CD1c-positive myeloid dendritic cell (primary cell): Measurements from ENCODE around the gene FNDC3B.
A peak's percentile ranks its signal among the peaks of the same experiment; 100 is the strongest.

ENCODE experiments used
- DNase-seq: peaks from one replicate; pipeline ENCODE4 v3.0.0-alpha.2; 2016; ENCODE audit errors: extremely low spot score

Gene FNDC3B

GRCh38 chr3:172166890-172167289 is 127.5 kb downstream of the FNDC3B start:
- no peak for DNase-seq

GRCh38 chr3:172167892-172168648 is 128.7 kb downstream of the FNDC3B start:
- no peak for DNase-seq

DNA sequence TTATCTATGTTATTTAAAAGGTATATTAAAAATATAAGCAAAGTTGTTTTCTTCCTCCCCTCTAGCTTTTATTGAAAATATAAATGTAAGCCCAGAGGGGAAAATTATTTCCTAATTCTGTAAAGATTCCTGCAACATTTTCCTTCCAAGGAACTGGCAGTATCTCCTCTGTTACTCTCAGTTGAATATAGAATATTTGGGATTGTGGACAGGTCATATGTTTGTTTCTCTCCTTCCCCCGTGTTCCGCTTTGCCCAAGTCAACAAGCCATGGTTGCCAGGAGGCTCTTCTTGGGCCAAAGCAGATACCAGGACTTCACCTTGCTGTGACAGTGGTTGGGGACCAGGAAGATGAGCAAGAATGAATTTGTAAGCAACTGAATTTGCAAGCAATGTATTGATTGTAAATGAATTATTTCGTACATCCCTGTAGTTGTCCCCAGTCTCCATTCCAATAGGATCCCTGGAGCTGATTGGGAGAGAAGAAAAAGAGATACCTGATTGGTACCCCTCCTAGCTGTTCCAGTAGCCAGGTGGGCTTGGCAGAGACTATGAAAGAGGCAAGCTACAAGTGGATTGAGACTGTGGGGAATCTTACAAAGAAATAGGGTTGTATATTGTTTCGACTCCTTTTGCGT is 130.8 kb downstream of the FNDC3B start:
- no peak for DNase-seq

DNA sequence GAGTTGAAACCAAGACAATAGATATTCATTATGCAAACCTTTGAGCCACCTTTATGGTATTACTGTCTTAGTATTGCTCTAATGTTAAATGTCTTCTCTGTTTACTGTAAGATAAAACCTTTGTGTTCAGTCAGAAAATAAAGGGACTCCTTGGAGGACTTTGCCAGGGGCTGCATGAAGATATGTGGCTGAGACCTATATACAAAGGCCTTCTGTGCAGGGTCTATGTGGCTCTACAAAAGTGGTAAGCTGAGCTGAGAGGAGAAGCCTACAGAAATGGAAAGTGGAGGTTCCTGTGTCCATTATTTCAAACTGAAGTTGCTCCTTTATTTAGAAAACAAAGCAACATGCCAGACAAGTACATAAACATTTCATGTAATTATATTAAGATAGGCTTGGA is 131.5 kb downstream of the FNDC3B start:
- DNase-seq, result no peak

DNA sequence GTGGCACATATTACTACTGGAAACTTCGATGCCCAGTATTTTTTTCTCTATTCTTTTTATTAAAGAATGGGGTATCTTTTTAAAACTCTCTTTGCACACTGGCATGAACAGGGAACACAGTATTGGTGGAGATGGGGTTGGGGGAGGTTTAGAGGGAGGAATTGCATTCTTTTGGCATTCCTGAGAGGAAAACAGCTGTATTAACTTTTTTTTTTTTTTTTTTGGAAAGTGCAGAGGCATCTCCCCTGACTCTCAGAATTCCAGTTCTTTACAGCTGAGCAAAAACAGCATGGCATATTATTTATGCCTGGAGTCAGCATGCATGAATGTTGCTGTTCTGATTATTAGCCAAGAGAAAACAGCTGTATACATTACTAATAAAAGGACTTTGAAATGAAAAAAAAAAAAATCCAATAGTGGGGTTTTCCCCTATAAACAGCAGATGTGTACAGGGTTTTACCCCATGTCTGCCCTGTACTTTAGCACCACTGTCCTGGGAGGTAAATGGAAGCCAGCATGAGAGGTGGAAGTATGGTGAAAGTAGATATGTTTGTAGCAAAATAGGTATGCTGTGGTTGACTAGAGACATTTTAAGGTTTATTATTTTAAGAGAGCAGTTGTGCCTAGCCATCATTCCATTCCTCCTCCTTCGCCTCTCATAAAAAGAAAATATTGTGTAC is 132.2 kb downstream of the FNDC3B start:
- no peak for DNase-seq

GRCh38 chr3:172173316-172174254 is 134.2 kb downstream of the FNDC3B start:
- DNase-seq, result no peak

- DNase-seq, result no peak
These were observed 135.3 kb downstream of the FNDC3B start for GRCh38 chr3:172174513-172175253.

- DNase-seq, result no peak
These were observed 135.8 kb downstream of the FNDC3B start for GRCh38 chr3:172175254-172175599.

DNA sequence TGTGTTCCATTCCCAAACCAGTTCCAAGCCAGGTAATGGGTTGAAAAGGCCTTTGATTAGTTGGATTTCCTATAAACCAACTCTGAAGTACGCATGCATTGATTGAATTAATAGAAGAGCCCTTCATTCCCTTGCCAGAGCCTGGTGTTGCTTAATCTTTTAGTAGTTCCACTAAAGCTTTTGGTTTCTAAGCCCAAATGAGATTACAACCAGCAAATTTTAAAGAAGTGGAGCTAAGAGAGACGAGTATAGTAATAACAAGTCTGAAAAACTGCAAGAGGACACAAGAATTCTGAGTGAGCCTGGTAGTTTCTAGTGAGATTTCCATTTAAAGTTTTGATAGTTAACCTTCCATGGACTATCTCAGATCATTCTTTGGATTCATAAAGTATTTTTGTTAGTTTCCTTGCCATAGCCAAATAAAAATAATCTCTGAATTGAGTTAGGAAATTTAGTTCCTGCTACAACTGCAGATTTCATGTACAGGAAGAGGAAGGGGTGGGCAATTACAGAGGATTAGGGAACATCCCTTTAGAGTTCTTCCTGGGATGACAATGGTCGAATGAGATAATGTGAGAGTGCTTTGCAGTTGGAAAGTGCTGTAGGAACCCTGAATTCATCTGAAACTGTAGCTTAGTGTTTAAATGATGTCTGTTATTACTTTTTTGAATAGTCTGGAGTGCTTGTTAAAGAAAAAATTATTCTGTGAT is 136.8 kb downstream of the FNDC3B start:
- DNase-seq, result peak; percentile 61

GRCh38 chr3:172177046-172177445 is 137.7 kb downstream of the FNDC3B start:
- no peak for DNase-seq

DNA sequence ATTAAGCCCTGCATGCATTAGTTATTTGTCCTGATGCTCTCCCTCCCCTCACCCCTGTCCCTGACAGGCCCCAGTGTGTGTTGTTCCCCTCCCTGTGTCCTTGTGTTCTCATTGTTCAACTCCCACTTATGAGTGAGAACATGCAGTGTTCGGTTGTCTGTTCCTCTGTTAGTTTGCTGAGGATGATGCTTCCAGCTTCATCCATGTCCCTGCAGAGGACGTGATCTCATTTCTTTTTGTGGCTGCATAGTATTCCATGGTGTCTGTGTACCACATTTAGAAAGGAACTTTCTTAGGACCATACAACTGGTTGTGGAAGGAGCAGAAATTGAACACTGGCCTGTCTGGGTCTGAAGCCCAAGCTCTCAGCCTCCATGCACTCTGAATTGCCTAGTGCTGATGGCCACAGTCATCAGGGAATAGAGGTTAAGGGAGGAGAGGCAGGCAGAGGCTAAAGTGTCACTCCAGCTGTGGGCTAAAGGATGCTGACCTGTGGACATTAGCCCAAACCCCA is 138.5 kb downstream of the FNDC3B start:
- no peak for DNase-seq

GRCh38 chr3:172179680-172180399 is 140.5 kb downstream of the FNDC3B start:
- DNase-seq, result no peak

DNA sequence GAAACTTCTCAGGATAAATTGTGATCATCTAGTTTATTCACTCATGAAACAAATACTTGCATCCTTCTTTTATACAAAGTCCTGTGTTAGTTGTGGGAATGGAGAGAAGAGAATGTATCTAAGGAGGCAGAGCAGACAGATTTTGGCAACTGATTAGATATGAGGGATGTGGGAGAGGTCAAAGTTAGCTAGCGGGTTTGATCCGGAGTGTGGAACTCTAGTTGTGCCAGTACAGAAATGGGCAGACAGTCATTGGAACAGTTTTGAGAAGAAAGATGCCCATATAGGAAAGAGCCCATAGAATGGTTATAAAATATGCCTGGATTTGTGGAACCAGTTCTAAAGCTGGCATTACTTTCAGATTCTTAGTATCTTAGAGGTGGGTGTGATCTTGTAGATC is 141.1 kb downstream of the FNDC3B start:
- DNase-seq, result no peak

DNA sequence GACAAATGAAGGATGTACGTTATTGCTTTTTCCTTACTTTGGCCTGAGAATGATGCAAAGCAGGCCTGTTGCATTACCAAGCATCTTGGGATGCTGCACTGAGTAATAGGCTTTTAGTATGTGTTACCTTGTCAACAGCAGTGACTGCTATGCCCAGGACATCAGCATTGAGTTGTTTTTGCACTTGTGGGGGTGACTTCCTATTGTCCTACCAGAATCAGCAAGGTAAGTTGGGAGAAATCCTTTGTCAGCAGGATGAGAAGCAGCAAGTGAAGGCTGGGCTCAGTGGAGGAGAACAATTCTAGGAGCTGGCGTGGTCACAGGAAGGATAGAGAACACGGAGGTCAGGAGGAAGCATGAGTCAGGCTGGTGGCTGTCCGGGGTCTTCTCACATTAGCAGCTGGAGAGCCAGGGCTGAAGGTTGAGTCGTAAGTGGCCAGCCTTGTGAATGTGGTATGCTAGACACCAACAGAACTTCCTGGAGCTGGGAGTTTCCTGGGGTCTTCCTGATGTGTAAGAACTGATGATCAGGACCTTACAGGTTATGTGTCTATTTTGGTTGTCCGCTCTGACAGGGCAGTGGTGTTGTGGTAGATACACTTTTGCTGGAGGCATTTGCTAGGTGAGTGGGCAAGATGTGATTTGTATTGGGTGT is 142.7 kb downstream of the FNDC3B start:
- no peak for DNase-seq

DNA sequence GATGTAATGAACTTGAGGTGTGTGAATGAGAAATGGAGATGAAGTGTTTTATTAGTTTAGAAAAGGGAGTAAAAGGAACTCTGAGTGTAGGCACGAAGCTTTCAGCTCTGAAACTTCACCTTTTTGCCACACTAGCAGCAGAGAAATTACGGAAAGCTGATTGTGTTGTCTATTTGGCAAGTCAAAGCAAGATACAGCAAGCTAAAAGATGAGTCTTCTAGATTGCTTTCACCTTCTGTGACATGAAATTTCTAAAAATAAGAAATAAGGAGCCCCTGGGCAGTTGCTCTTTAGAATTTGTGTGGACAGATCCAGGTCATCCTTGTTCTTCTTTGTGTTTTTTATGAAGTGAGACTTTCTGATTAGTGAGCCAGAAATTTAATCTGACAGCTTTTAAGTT is 143.4 kb downstream of the FNDC3B start:
- DNase-seq, result no peak

- no peak for DNase-seq
These were observed 144.9 kb downstream of the FNDC3B start for GRCh38 chr3:172184106-172184822.

DNA sequence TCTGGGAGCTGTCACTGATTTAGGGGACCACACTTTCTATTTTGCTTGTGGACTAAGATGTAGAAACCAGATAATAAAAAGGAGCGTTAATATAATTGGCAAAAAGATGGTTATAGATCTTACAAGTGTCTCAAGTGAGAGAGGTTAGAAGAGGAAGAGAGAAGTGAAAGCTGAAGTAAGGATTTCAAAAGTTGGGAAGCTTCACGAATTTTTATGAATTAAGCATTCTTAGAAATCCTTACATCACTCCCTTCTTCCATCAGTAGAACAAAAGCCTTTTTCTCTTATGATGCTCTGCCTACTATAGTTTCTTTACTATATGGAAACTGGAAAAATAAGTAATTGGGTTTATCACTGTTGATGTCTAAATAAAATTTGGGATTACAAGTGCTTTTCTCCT is 146.5 kb downstream of the FNDC3B start:
- peak; percentile 49 for DNase-seq

GRCh38 chr3:172186607-172187006 is 147.2 kb downstream of the FNDC3B start:
- DNase-seq, result no peak

GRCh38 chr3:172187511-172187910 is 148.1 kb downstream of the FNDC3B start:
- DNase-seq, result no peak
